NCI-H2107 (cell line): Measurements from ENCODE around the gene PRDX3.
"Not testable (repeated sequence)": the region's sequence is repeated elsewhere in the genome, so short reads cannot be mapped to it uniquely, and the experiment has no call there.

ENCODE experiments used
- DNase-seq: peaks from one replicate; lab custom pipeline; 2025; lab: John Stamatoyannopoulos, UW

PRDX3 gene

DNA sequence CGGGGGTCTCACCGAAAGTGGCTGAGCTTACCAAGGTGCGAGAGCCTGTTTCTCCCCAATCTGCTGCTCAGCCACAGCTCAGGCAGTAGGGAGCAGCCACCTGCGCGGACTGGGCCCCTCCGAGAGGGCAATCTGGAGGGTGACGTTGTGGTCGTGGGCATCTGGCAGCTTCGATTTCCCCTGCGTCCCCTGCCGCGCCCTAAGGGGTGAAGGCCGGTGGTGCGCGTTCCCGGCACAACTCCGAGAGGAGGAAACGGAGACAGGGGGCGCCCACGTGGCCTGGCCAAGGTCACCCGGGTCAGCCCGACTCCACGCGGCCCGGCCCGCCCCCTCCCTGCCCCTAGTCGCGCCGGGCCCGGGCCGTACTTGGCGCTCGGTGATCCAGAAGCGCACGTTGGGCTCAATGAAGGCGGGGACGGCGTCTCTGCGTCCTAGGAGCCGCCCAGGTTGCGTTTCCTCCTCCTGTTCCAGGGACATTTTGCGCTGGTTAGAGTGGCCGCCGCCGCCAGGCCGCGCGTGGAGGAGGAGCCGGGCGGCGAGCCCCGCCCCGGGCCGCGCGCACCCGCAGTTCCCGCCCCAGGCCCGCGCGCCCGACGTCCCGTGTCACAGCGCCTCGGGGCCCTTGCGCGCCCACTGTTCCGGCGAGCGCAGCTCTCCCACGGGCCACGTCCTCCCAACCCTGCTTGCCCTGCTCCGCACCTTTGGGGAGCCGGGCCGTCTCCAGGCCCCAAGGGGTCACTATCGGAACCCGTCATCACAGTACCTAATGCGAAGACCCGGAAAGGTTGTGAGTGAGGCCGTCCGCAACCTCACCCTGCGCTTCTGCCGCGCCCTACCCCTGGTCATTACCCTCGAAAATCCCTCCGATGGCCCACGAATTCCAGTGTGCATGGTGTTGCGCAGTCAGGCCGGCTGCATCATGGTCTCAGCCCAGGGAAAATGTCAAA lies 13.2 kb downstream of the PRDX3 start, which contains the start of gene SFXN4:
SFXN4 (minus strand) TSS at position 544 of the 947 bp plus-strand sequence; CDS start at position 477, 67 bp downstream.
- no peak for DNase-seq

DNA sequence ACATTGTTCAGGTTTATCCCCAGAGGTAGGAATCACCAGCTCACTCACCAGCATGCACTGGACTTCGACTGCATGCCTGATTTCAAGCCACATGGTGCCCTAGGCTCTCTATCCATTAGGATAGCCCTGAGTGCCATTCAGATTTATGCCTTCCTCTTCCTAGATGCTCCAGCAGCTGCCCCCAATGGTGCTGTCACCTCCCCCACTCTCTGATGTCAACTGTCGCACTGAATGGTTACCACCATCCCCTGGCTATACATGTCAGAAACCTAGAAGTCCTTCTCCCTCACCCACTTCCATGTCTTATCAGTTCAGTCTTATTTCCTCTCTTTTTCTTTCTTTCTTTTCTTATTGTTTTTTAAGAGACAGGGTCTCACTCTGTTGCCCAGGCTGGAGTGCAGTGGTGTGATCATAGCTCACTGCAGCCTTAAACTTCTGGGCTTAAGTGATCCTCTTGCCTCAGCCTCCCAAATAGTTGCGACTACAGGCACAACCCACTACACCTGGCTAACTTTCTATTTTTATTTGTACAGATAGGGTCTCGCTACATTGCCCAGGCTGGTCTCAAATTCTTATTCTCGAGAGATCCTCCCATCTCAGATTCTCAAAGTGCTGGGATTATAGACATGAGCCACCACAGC lies 16.0 kb downstream of the PRDX3 start:
- no peak for DNase-seq

- no peak for DNase-seq
Measured at GRCh38 chr10:119161680-119162451, 16.7 kb downstream of the PRDX3 start.

DNA sequence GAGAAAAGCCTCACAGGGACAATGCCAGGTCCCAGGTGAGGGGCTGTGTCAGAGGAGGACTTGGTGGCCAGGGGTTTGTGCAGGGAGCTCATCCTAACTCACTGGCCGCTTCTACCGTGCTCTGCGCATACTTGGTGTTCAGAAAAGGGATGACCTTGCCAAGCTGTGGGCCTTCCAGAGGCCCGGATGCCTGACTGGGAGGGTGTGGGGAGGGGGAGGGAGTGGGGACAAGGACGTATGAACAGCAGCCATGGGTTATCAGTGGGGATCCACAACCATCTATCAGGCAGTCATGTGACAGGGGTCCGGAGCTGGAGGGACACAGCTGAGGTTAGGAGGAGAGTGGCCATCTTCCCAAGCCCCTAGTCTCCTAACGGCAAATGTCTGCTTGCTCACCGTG lies 19.3 kb downstream of the PRDX3 start:
- no peak for DNase-seq

GRCh38 chr10:119153661-119154060 lies 25.0 kb downstream of the PRDX3 start:
- no peak for DNase-seq

- DNase-seq: no peak
Measured at GRCh38 chr10:119153041-119153440, 25.6 kb downstream of the PRDX3 start.

DNA sequence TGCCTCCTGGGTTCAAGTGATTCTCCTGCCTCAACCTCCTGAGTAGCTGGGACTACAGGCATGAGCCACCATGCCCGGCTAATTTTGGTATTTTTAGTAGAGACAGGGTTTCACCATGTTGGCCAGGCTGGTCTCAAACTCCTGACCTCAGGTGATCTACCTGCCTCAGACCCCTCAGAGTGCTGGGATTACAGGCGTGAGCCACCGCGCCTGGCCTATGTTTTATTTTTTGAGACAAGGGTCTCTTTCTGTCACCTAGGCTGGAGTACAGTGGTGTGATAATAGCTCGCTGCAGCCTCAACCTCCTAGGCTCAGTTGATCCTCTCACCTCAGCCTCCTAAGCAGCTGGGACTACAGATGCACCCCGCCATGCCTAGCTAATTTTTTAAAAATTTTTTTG lies 27.0 kb downstream of the PRDX3 start:
- not testable (repeated sequence) for DNase-seq

GRCh38 chr10:119149729-119150128 lies 28.9 kb downstream of the PRDX3 start:
- DNase-seq: no peak

- DNase-seq: no peak
Measured at GRCh38 chr10:119149157-119149556, 29.5 kb downstream of the PRDX3 start.

- DNase-seq: no peak
Measured at GRCh38 chr10:119143657-119144056, 35.0 kb downstream of the PRDX3 start.

DNA sequence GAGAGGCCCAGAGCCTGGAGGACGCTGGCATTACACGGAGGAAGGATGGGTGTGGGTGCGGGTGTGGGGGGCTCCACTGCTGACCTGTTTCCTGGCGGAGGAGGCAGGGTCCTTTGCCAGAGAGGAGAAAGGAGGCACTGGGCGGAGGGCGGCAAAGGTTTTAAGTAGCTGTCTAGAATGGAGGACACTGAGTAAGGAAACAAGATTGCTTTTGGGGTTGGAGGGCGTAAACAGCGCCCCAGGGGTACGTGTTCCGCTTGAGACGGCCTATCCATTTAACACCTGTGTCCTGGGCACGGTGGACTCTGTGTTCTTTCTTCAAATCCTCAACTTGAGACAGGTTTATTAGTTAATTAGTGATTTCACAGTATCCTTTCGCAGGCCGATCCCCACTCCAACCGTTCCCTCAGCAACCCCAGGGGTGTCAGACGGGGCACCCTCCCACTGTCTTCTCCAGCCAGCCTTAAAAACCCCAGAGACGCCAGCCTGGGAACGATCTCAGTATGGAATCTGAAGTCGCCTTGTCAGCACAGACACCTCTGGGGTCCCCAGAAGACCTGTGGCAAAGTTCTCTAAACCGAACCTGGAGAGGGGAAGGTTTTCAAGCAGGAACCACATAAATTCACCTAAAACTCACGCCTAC lies 37.9 kb downstream of the PRDX3 start:
- no peak for DNase-seq

DNA sequence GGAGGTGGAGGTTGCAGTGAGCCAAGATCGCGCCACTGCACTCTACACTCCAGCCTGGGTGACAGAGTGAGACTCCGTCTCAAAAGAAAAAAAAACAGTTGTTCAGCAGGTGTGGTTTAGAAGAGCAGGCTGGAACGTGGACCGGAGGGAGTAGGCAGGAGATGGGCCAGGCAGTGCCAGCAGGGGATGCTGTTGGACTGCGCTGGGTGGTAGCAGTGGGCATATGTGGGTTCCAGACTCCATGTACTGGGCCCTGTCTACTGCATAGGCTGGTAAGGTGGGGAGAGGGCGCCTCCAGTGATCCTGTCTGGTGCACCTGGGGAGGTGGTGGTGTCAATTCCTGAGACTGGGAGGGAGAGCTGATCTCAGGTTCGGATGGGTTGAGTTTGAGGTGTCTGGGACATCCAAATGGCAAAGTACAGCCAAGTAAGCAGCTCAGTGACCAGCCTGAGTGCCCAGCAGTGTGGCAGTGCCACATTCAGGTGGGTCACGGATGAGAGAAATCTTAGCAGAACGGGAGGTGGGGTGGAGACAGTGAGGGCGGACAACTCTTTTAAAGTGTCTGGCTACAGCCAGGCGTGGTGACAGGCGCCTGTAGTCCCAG lies 39.0 kb downstream of the PRDX3 start:
- DNase-seq: no peak

DNA sequence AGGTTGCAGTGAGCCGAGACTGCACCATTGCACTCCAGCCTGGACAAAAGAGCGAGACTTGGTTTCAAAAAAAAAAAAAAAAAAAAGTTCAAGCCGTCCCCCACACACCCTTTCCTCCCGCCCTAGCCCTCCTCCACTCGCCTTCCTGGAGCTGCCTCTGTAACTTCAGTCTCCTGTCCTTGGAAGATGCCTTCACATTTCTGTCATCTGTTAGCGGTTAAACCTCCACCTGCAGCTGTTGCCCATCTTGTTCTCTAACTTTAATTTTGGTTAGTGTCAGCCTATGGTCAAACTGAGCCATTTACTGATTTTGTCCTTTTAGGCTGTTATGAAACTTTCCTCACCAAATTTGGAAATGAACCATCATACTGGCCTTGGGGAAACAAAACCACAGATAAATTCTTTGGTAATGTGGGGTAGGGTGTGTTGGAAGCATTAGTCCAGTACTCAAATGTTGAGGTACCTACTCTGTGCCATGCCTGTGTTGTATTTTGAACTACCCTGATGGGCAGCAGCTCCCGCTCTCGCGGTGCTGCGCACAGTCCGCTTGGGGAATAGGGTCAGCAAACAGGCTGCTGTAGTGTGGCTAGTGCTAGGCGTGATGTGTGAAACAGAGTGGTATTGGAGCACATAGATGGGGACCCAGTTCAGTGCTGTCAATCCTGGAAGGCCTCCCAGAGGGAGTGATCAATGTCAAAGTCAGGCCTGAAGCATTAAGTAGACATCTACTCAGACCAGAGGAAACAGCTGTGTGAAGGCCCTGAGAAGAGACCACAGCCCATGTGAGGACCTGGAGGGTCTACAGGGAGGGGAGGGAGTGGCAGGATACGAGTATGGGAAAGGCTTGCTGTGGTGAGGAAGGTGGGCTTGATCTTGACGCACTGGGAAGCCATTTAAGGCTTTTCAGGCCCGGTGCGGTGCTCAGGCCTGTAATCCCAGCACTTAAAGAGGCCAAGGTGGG lies 40.0 kb downstream of the PRDX3 start:
- no peak for DNase-seq

GRCh38 chr10:119137878-119138277 lies 40.7 kb downstream of the PRDX3 start:
- DNase-seq: not testable (repeated sequence)

GRCh38 chr10:119136084-119136483 lies 42.5 kb downstream of the PRDX3 start:
- DNase-seq: no peak

DNA sequence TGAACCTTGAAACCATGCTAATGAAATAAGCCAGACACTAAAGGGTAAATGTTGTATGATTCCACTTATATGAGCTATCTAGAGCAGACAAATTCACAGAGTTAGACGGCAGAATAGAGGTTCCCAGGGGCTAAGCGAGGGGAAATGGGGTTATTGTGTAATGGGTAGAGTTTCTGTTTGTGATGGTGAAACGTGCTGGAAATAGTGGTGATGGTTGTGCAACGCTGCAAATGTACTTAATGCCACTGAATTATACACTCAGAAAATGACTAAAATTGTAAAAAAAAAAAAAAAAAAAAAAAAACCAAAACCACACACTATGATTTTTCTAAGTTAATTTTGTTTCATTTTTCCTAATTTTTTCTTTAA lies 43.1 kb downstream of the PRDX3 start:
- no peak for DNase-seq

GRCh38 chr10:119133949-119134348 lies 44.7 kb downstream of the PRDX3 start:
- DNase-seq: no peak

- DNase-seq: no peak
Measured at GRCh38 chr10:119132521-119133345, 45.9 kb downstream of the PRDX3 start.

GRCh38 chr10:119131512-119132240 lies 46.9 kb downstream of the PRDX3 start:
- DNase-seq: no peak
